ENCODE data around the gene ACOT7.

- TF ChIP-seq SUZ12 (IDR thresholded peaks at IDR 0.05; ENCODE audit: extremely low read depth, insufficient read depth, insufficient read length) (no peak), YY1 (IDR thresholded peaks at IDR 0.05; ENCODE audit: insufficient read depth, insufficient read length) (no peak), ZNF274 (IDR thresholded peaks at IDR 0.05; ENCODE audit: low read depth, low read length) (no peak)
These were observed 138.9 kb downstream of the ACOT7 start for GRCh38 chr1:6254691-6255090.
